Ovary (tissue), 3 donors: ENCODE measurements around the gene NEUROG3.

Experiments used
- CTCF ChIP-seq, 3 donors: fragments of 450-650 bp in 2 of 3; fragments of 200-600 bp in 1 of 3; IDR thresholded peaks; one replicate each; pipeline versions ENCODE4 v1.5.1 to v1.8.0; 2016 to 2022; ENCODE audit warnings: antibody characterized with exemption in 3 of 3, mild to moderate bottlenecking in 1 of 3
- POLR2A ChIP-seq: fragments of 450-650 bp; IDR thresholded peaks from one replicate; pipeline ENCODE4 v1.6.1; 2017; ENCODE audit warnings: antibody characterized with exemption, mild to moderate bottlenecking, moderate library complexity
- donor health status: DM: no; HTN: no; CAD: no.

GRCh38 chr10:69584624-69585023 lies 11.4 kb upstream of the NEUROG3 start:
- TF ChIP-seq CTCF (IDR thresholded peaks at IDR 0.05) (no peak), POLR2A (no peak)
